ENCODE results near the gene FAM163B.

- TF ChIP-seq CTCF (IDR thresholded peaks at IDR 0.05; ENCODE audit: low read length) (no peak), EZH2phosphoT487 (IDR thresholded peaks at IDR 0.05; ENCODE audit: low read length) (no peak), EZH2 (optimal IDR thresholded peaks at IDR 0.05; ENCODE audit: low read depth, low read length) (no peak)
These were observed 35.2 kb downstream of the FAM163B start for GRCh38 chr9:133573791-133574515.

Measured in MM.1S (cell line).